T-helper 1 cell (primary cell): ENCODE measurements around the gene ORM1.
"Not testable (repeated sequence)": the region's sequence is repeated elsewhere in the genome, so short reads cannot be mapped to it uniquely, and the experiment has no call there.

Experiments used
- DNase-seq, 5 donors: peaks; one replicate each; pipeline ENCODE4 v3.0.0-alpha.2; 2012 to 2020

Gene ORM1

GRCh38 chr9:114308361-114308950 lies 14.4 kb upstream of the ORM1 start:
- DNase-seq = no peak

GRCh38 chr9:114309096-114309495 lies 13.8 kb upstream of the ORM1 start:
- no peak for DNase-seq

GRCh38 chr9:114310471-114311450 lies 12.1 kb upstream of the ORM1 start:
- no peak for DNase-seq

GRCh38 chr9:114311571-114312512 lies 11.1 kb upstream of the ORM1 start:
- no peak for DNase-seq

GRCh38 chr9:114312513-114312875 lies 10.4 kb upstream of the ORM1 start:
- DNase-seq = no peak

- DNase-seq = no peak
These were observed 9.7 kb upstream of the ORM1 start for GRCh38 chr9:114313186-114313585.

GRCh38 chr9:114314256-114314867 lies 8.5 kb upstream of the ORM1 start:
- DNase-seq = no peak

- no peak for DNase-seq
These were observed 7.8 kb upstream of the ORM1 start for GRCh38 chr9:114314881-114315722.

- no peak for DNase-seq
These were observed 7.1 kb upstream of the ORM1 start for GRCh38 chr9:114315723-114316363.

- DNase-seq = no peak
These were observed 6.2 kb upstream of the ORM1 start for GRCh38 chr9:114316605-114317230.

- DNase-seq = peak in 1 of 5 donors; percentile 66
These were observed 5.1 kb upstream of the ORM1 start for GRCh38 chr9:114317665-114318357.

GRCh38 chr9:114318416-114318815 lies 4.5 kb upstream of the ORM1 start:
- DNase-seq = no peak

GRCh38 chr9:114319147-114319546 lies 3.8 kb upstream of the ORM1 start:
- DNase-seq = no peak

- DNase-seq = not testable (repeated sequence)
These were observed 2.2 kb upstream of the ORM1 start for GRCh38 chr9:114320710-114321109.

GRCh38 chr9:114321759-114322158 lies 1.1 kb upstream of the ORM1 start:
- no peak for DNase-seq

GRCh38 chr9:114322160-114322818 lies 609 bp upstream of the ORM1 start:
- DNase-seq = not testable (repeated sequence)

GRCh38 chr9:114323849-114324248 lies 951 bp downstream of the ORM1 start:
- DNase-seq = not testable (repeated sequence)

- DNase-seq = no peak
These were observed 1.6 kb downstream of the ORM1 start for GRCh38 chr9:114324492-114324891.

GRCh38 chr9:114324965-114325364 lies 2.1 kb downstream of the ORM1 start:
- DNase-seq = not testable (repeated sequence)
